Stimulated activated CD4-positive, alpha-beta T cell treated with anti-CD3 and anti-CD28 coated beads, TNF-alpha, amount 100 ng/mL, for 48 hours (primary cell): ENCODE results near the gene DAPK2.
"Not testable (repeated sequence)": the region's sequence is repeated elsewhere in the genome, so short reads cannot be mapped to it uniquely, and the experiment has no call there.

ENCODE experiments used
- DNase-seq, 3 donors: peaks; one replicate each; pipeline ENCODE4 v3.0.0-alpha.2; 2020; ENCODE audit warnings: low read depth in 3 of 3

Gene DAPK2

GRCh38 chr15:63972801-63973200 lies 73.5 kb downstream of the DAPK2 start:
- DNase-seq: no peak

- DNase-seq: no peak
These were observed 74.4 kb downstream of the DAPK2 start for GRCh38 chr15:63971904-63972303.

- DNase-seq: peak; percentile 27 to 53 (median 27)
These were observed 74.9 kb downstream of the DAPK2 start for GRCh38 chr15:63971427-63971805.

DNA sequence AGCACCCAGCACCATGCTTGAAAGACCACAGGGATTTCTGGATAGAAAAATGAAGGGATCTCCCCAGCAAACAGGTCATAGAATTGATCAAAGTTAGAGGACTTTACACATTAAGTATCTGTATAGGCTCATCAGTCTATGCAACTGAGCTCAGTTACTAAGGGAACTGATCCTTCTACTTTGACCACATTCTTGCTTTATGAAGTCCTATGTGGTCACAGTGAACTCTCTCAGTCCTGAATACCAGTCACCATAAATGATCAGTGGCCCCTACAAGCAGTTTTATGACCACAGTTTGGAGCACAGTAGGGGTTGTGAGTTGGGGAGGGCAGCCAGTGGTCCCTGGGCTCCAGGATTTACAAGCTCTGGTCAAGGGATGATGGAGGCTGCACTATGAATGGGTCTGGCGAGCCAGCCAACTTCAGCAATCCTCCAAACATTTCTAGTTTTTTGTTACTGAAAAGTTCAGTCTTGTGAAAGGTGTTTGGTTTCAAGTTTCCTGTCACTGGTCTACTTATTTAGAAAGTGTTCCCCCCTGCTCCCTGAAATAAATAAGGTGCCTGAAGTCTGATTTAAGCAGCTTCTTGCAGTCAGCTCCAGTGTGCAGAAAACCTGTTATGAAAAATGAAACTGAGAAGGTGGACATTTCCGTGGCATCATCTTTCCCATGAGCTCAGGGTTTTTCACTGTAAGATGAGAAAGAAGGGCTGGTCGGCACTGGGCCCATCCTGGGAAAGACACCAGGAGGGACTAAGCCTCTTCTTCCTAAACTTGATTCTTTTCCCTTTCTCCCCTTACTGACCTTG lies 75.5 kb downstream of the DAPK2 start:
- DNase-seq: peak in 2 of 3 donors; percentile 10 to 20

- DNase-seq: no peak
These were observed 76.4 kb downstream of the DAPK2 start for GRCh38 chr15:63969652-63970421.

GRCh38 chr15:63968700-63969099 lies 77.6 kb downstream of the DAPK2 start:
- DNase-seq: no peak

DNA sequence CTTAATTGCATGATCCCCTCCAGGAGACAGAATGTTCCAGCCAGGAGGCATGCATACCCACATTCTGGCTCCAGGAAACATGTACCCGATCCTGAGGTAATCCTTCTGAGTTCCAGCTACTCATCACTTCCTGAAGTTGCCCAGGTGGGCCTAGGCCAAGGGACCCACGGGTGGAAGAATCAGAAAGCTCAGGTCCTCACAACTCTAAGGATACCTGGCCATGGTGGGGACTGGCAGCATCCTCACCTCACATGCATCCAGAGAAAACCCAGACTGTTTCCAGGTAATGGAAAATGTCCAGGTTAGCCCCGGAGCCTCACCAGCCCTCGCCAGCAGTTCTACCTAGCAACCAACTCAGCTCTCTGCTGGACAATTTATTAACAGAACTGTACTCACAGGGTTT lies 78.2 kb downstream of the DAPK2 start:
- DNase-seq: no peak

DNA sequence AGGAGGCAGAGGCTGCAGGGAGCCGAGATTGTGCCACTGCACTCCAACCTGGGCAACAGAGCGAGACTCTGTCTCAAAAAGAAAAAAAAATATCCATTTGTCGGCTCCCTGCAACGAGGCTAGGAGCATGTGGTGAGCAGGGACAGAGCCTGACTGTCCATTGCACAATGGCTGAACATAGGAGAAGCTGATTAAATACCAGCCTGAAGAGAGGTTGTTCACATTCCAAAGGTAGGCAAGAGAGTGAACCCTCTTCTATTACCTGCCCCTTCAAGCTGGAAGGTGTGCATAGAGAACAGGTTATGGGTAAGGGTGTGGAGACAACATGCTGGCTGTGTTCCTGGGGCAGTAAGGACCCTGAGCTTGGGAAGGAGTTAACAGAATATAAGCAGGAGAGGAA lies 78.7 kb downstream of the DAPK2 start:
- DNase-seq: no peak

GRCh38 chr15:63962947-63963721 lies 83.2 kb downstream of the DAPK2 start:
- not testable (repeated sequence) for DNase-seq

- no peak for DNase-seq
These were observed 92.8 kb downstream of the DAPK2 start for GRCh38 chr15:63953524-63953923.

GRCh38 chr15:63950911-63951481 lies 95.3 kb downstream of the DAPK2 start:
- no peak for DNase-seq

- no peak for DNase-seq
These were observed 97.3 kb downstream of the DAPK2 start for GRCh38 chr15:63948971-63949370.

- no peak for DNase-seq
These were observed 97.8 kb downstream of the DAPK2 start for GRCh38 chr15:63948436-63948835.

DNA sequence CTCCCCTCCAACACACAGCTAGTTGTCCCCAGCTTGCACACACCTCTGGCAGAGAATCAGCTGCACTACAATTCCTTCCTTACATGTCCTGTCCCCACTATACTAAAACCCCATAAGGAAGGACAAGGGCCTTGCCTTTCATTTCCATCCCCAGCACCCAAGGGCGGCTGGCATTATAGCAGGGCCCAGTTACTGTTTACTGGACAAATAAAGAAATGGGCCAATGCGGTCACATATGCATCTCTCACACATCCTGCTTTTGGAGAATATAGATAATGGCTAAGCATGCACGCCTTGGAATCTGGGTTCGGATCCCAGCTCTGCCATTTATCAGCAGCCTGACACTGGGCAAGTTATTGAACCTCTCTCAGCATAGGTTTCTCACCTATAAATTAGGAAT lies 99.1 kb downstream of the DAPK2 start:
- DNase-seq: no peak

DNA sequence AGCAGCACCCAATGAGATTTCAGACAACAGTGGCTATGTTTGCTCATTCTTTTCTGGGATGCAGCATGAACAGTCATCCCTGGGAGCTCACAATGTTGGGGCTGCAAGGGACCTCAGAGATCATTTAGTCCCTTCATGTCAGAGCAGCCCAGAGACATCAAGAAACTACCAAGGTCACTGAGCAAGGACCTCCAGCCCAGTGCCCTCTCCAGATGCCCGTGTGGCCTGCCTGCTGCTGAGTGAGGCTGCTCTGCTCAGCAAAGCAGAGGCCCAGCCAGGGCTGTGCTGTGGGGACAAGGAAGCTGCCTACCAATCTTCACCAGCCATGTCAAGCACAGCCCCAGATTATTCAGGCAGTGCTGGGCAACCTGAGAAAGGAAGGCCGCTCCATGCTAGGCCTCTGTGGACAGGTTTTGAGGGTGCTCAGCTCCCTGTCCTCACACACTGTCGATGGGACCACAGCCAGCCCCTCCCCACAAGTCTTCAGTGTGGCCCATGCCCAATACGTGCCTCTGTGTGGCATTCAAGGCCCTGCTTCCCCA lies 99.7 kb downstream of the DAPK2 start:
- DNase-seq: no peak

DNA sequence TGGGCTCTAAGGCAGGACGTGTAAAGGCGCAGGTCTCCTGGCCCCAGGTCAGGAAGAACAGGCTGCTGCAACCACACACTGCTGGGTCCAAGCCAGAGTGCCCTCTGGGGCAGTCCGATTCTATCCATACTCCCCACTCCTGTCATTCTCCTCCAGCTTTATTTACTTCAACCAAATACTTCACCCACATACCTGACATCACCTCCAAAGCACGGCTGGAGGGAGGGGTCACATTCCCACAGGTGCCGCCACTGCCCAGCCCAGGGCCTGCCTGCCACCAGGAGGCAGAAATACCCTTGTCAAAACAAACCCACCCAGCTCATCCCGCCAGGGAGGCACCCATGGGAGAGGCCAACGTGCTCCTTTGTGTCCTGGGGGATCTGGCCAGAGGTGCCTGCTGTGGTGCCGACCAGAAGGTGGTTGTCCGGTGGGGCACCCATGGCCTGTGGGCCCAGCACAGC lies 100.4 kb downstream of the DAPK2 start:
- DNase-seq: no peak

GRCh38 chr15:63945007-63945788 lies 101.1 kb downstream of the DAPK2 start:
- peak; percentile 38 to 60 (median 51) for DNase-seq

- DNase-seq: no peak
These were observed 101.7 kb downstream of the DAPK2 start for GRCh38 chr15:63944681-63944955.

GRCh38 chr15:63943829-63944680 lies 102.2 kb downstream of the DAPK2 start:
- DNase-seq: no peak
